Measurements from ENCODE around the gene IKZF4.
"Not testable (repeated sequence)": the region's sequence is repeated elsewhere in the genome, so short reads cannot be mapped to it uniquely, and the experiment has no call there.

The IKZF4 gene

GRCh38 chr12:56038022-56038655 is 17.3 kb downstream of the IKZF4 start:
- DNase-seq: no peak

- DNase-seq: no peak
These were observed 19.3 kb downstream of the IKZF4 start for GRCh38 chr12:56040151-56040550.

GRCh38 chr12:56040963-56041551 is 20.2 kb downstream of the IKZF4 start:
- DNase-seq: peak; percentile 71

- DNase-seq: peak; percentile 99
These were observed 20.9 kb downstream of the IKZF4 start, which contains the start of gene RPS26 for GRCh38 chr12:56041552-56042429. RPS26 (plus strand) TSS chr12:56041918; CDS start chr12:56042167, 249 bp downstream.

GRCh38 chr12:56042430-56042813 is 21.6 kb downstream of the IKZF4 start:
- DNase-seq: peak; percentile 21

- DNase-seq: no peak
These were observed 22.0 kb downstream of the IKZF4 start for GRCh38 chr12:56042843-56043242.

GRCh38 chr12:56046027-56046780 is 25.4 kb downstream of the IKZF4 start:
- no peak for DNase-seq

GRCh38 chr12:56053407-56053893 is 32.6 kb downstream of the IKZF4 start:
- no peak for DNase-seq

GRCh38 chr12:56059964-56060363 is 39.1 kb downstream of the IKZF4 start:
- DNase-seq: not testable (repeated sequence)

- DNase-seq: no peak
These were observed 41.1 kb downstream of the IKZF4 start for GRCh38 chr12:56061982-56062381.

- DNase-seq: no peak
These were observed 42.2 kb downstream of the IKZF4 start for GRCh38 chr12:56062996-56063395.

GRCh38 chr12:56071648-56072047 is 50.8 kb downstream of the IKZF4 start:
- no peak for DNase-seq

- DNase-seq: no peak
These were observed 53.6 kb downstream of the IKZF4 start for GRCh38 chr12:56074396-56074795.

- not testable (repeated sequence) for DNase-seq
These were observed 57.1 kb downstream of the IKZF4 start for GRCh38 chr12:56077966-56078365.

GRCh38 chr12:56078427-56078826 is 57.6 kb downstream of the IKZF4 start:
- no peak for DNase-seq

- DNase-seq: peak; percentile 95
These were observed 58.3 kb downstream of the IKZF4 start for GRCh38 chr12:56078931-56079722.

- peak; percentile 90 for DNase-seq
These were observed 59.1 kb downstream of the IKZF4 start, which contains the start of gene ERBB3 for GRCh38 chr12:56079723-56080555. ERBB3 (plus strand) TSS chr12:56080165; CDS start chr12:56080301, 136 bp downstream.

GRCh38 chr12:56080556-56081138 is 59.8 kb downstream of the IKZF4 start:
- no peak for DNase-seq

- DNase-seq: peak; percentile 25
These were observed 60.8 kb downstream of the IKZF4 start for GRCh38 chr12:56081393-56082347.
